GM10266 (cell line): ENCODE results near the gene TTC28.

Experiments
- DNase-seq: peaks from one replicate; pipeline ENCODE4 v3.0.0; 2012; ENCODE audit errors: extremely low spot score
- TF ChIP-seq, protein P1 (sequence below): IDR thresholded peaks from 2 replicates; pipeline ENCODE4 v1.5.1; 2012; ENCODE audit warnings: mild to moderate bottlenecking, low read depth; ENCODE audit not compliant: control insufficient read depth, insufficient read depth; ENCODE audit errors: missing control alignments

The TTC28 gene

GRCh38 chr22:28053896-28054818 lies 625.5 kb downstream of the TTC28 start:
- no peak for DNase-seq
- TF ChIP-seq, protein P1, sequence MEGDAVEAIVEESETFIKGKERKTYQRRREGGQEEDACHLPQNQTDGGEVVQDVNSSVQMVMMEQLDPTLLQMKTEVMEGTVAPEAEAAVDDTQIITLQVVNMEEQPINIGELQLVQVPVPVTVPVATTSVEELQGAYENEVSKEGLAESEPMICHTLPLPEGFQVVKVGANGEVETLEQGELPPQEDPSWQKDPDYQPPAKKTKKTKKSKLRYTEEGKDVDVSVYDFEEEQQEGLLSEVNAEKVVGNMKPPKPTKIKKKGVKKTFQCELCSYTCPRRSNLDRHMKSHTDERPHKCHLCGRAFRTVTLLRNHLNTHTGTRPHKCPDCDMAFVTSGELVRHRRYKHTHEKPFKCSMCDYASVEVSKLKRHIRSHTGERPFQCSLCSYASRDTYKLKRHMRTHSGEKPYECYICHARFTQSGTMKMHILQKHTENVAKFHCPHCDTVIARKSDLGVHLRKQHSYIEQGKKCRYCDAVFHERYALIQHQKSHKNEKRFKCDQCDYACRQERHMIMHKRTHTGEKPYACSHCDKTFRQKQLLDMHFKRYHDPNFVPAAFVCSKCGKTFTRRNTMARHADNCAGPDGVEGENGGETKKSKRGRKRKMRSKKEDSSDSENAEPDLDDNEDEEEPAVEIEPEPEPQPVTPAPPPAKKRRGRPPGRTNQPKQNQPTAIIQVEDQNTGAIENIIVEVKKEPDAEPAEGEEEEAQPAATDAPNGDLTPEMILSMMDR: no peak

DNA sequence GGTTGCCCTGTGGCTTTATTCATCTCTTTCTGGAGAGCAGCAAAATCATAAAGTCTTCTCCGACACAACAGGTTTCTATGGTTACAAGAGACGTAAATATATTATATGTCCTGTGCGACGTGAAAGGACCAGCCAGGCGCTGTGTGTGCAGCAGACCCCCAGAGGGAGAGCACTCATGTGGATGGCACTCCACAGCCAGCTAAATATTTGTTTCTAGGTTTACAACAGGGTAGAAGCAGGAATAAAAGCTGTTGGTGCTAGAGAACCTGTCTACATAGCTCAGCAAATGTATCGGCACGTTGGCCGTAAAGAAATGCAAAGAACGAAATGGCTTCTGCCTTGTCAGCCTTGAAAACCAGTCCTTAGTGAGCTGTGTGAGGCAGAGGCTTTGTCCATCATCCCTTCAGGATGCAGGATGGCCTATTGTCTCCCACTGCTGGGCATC lies 626.8 kb downstream of the TTC28 start:
- DNase-seq: no peak
- TF ChIP-seq, protein P1: no peak

GRCh38 chr22:28051787-28052356 lies 627.8 kb downstream of the TTC28 start:
- no peak for DNase-seq

GRCh38 chr22:28051091-28051786 lies 628.4 kb downstream of the TTC28 start:
- no peak for DNase-seq
- TF ChIP-seq, protein P1: no peak

More at GRCh38 chr22:28051787-28052356, 627.8 kb downstream of the TTC28 start:
- TF ChIP-seq, protein P1: peak; percentile 71

- DNase-seq: no peak
- TF ChIP-seq, protein P1: no peak
Measured at GRCh38 chr22:28048529-28048928, 631.1 kb downstream of the TTC28 start.

- TF ChIP-seq, protein P1: no peak
- DNase-seq: no peak
Measured at GRCh38 chr22:28047740-28048139, 631.9 kb downstream of the TTC28 start.
